Uterus (tissue), 2 donors: ENCODE measurements around the gene FBXL3.

Source experiments
- POLR2A ChIP-seq, 2 donors: fragments of 450-650 bp; IDR thresholded peaks; one replicate each; pipeline ENCODE4 v1.6.1; 2016; ENCODE audit warnings: antibody characterized with exemption in 2 of 2, mild to moderate bottlenecking in 1 of 2, moderate library complexity in 1 of 2
- TF ChIP-seq, protein P1 (sequence below), 4 experiments: fragments of 200-600 bp in 2 of 4; fragments of 450-650 bp in 2 of 4; sonication (generic) in 2 of 4; IDR thresholded peaks; one replicate each; pipeline ENCODE4 v1.5.1; 2016 to 2019; ENCODE audit warnings: antibody characterized with exemption in 4 of 4, mild to moderate bottlenecking in 2 of 4, moderate library complexity in 1 of 4

GRCh38 chr13:76967031-76967430, 59.9 kb downstream of the FBXL3 start:
- TF ChIP-seq, protein P1, sequence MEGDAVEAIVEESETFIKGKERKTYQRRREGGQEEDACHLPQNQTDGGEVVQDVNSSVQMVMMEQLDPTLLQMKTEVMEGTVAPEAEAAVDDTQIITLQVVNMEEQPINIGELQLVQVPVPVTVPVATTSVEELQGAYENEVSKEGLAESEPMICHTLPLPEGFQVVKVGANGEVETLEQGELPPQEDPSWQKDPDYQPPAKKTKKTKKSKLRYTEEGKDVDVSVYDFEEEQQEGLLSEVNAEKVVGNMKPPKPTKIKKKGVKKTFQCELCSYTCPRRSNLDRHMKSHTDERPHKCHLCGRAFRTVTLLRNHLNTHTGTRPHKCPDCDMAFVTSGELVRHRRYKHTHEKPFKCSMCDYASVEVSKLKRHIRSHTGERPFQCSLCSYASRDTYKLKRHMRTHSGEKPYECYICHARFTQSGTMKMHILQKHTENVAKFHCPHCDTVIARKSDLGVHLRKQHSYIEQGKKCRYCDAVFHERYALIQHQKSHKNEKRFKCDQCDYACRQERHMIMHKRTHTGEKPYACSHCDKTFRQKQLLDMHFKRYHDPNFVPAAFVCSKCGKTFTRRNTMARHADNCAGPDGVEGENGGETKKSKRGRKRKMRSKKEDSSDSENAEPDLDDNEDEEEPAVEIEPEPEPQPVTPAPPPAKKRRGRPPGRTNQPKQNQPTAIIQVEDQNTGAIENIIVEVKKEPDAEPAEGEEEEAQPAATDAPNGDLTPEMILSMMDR (IDR thresholded peaks at IDR 0.05) = no peak
- TF ChIP-seq POLR2A (IDR thresholded peaks at IDR 0.05) = no peak
